Activated T-cell treated with anti-CD3 and anti-CD28 coated beads, Interleukin-2, amount 50 U/mL, for 24 hours (primary cell): Measurements from ENCODE around the gene CDC16.
A peak's percentile ranks its signal among the peaks of the same experiment; 100 is the strongest.
"Not testable (repeated sequence)": the region's sequence is repeated elsewhere in the genome, so short reads cannot be mapped to it uniquely, and the experiment has no call there.

Experiments
- DNase-seq: peaks from one replicate; pipeline ENCODE4 v3.0.0-alpha.2; 2020
- H3K27ac Mint-ChIP-seq: 2 replicates; pipeline ENCODE4 v1.8.0; 2020; ENCODE audit warnings: mild to moderate bottlenecking, mixed read lengths
- H3K27me3 Mint-ChIP-seq: 2 replicates; pipeline ENCODE4 v1.8.0; 2020; ENCODE audit warnings: mixed read lengths
- H3K36me3 Mint-ChIP-seq: 2 replicates; pipeline ENCODE4 v1.8.0; 2020; ENCODE audit warnings: low read depth, mixed read lengths
- H3K4me1 Mint-ChIP-seq: 2 replicates; pipeline ENCODE4 v1.8.0; 2020; ENCODE audit warnings: low read depth, mixed read lengths
- H3K4me3 Mint-ChIP-seq: 2 replicates; pipeline ENCODE4 v1.8.0; 2020; ENCODE audit warnings: mild to moderate bottlenecking, moderate library complexity, mixed read lengths
- H3K9me3 Mint-ChIP-seq: 2 replicates; pipeline ENCODE4 v1.8.0; 2020; ENCODE audit warnings: mixed read lengths

CDC16 gene, protein sequence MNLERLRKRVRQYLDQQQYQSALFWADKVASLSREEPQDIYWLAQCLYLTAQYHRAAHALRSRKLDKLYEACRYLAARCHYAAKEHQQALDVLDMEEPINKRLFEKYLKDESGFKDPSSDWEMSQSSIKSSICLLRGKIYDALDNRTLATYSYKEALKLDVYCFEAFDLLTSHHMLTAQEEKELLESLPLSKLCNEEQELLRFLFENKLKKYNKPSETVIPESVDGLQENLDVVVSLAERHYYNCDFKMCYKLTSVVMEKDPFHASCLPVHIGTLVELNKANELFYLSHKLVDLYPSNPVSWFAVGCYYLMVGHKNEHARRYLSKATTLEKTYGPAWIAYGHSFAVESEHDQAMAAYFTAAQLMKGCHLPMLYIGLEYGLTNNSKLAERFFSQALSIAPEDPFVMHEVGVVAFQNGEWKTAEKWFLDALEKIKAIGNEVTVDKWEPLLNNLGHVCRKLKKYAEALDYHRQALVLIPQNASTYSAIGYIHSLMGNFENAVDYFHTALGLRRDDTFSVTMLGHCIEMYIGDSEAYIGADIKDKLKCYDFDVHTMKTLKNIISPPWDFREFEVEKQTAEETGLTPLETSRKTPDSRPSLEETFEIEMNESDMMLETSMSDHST

DNA sequence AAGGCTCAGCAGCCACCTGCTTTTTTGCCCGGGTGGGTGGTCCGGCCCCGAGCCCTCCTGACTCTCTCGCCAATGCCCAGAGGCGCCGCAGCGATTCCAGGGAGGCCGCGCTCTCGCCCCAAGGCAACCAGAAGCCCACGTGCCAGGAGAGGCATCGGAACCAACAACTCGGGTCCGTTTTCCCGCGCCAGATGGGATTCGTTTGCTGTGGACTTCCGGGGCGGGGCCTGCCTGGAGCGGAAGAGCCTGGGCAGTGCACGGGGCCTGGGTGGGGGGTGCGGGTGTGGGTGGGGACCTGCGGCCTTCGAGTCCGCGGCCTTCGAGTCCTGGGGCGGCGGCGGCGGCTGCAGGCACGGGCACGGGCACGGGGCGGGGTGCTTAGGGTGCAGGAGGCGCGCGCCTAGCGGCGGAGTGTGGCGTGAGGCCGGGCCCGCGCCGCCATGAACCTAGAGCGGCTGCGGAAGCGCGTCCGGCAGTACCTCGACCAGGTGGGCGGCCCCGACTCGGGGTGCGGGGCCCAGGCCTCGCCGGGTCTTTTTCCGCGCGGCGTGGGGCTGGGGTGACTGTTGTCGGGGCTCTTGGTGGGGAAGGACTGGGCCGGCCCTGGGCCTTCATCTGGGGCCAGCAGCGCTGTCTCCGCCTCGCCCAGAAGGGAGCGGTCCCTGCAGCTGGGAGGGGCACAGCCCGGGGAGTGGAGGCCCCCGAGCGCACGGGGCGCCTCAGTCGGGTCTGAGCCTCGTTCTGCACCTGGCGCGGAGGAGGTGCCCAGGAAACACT, at the start of gene CDC16:
TSS of gene CDC16 (plus strand) at position 253 of the 777 bp plus-strand sequence. CDS start at position 441, 188 bp downstream.
- Mint-ChIP-seq H3K4me1 (peaks cover 49% of the 10 kb centered on the region), H3K27me3 (no peaks in the 10 kb centered on the region), H3K36me3 (peaks cover 47% of the 10 kb centered on the region), H3K4me3 (peak within 1 kb of the TSS; percentile 94), H3K27ac (peak within 1 kb of the TSS; percentile 96), H3K9me3 (peaks cover 2% of the 10 kb centered on the region)
- DNase-seq: peak; percentile 95

DNA sequence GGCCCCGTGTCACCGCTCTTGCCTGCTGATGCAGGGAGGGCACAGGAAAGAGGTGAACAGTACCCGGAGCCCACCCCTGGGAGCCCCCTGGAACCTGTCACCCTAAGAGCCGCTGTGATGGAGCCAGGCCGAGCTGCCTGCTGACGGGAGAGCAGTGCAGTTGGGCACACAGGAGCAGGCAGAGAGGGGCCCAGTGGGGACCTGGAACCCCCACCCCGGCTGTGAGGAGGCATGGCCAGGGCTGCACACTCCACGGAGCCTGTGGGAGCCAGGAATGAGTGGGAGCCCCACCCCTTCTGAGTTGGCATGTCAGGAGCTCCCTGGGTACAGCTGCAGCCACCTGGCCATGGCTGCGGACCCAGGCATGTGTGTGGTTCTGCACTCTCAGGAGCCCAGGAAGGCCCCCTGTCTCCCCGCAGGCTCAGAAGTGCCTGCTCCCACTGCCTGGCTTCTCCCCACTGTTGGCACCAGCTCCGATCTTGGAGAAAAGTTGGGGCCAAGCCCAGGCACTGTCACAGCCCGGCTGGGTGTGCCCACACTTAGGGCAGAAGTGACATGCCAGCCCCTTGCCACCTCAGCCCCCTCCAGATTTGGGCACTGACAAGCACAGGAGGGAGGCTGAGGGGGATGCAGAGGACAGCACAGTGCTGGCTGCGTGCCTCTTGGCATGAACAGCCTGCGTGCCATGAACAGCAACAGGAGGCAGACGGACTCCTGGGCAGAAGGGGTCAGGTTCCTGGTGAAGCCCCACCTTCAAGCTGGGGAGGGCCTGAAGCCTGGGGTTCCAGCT, 49.3 kb upstream of the CDC16 start:
- H3K36me3 Mint-ChIP-seq: peaks cover 1% of the 10 kb centered on the region
- H3K27ac Mint-ChIP-seq: no peak overlapping the region
- no peak for DNase-seq
- peaks cover 11% of the 10 kb centered on the region for H3K9me3 Mint-ChIP-seq
- H3K4me3 Mint-ChIP-seq: no peak overlapping the region
- H3K27me3 Mint-ChIP-seq: no peaks in the 10 kb centered on the region
- H3K4me1 Mint-ChIP-seq: peaks cover 7% of the 10 kb centered on the region

DNA sequence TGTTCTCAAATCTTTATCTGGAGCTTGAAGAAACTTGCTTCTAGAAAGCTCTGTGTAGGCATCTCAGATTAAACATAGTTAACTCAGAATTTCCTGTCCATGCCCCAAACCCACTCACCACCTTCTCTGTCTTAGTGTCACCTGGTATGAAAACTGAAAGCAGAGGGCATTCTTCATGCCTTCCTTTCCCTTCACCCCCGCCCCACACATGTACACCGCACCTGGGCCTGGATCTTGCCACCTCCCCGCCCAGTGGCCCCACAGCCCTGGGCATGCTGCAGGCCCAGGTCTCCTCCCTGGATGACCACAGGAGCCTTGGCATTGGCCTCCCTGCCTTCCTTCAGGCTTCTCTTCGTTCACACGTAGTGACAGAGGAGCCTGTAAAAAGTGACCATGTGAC, 39.8 kb upstream of the CDC16 start:
- Mint-ChIP-seq H3K9me3 (peaks cover 4% of the 10 kb centered on the region), H3K27me3 (no peaks in the 10 kb centered on the region), H3K4me3 (no peak overlapping the region), H3K4me1 (peaks cover 19% of the 10 kb centered on the region), H3K36me3 (no peaks in the 10 kb centered on the region), H3K27ac (peak overlapping the region; percentile 63)
- DNase-seq: peak; percentile 51

DNA sequence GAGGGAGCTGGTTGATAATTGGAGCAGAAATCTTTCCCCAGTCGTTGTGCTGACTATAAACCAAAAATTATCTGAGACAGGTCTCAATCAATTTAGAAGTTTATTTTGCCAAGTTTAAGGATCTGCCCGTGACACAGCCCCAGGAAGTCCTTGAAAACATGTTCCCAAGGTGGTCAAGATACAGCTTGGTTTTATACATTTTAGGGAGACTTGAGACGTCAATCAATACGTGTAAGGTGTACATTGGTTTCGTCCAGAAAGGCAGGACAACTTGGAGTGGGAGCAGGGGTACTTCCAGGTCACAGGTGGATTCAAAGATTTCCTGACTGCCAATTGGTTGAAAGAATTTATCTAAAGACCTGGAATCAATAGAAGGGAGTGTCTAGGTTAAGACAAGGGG, 38.1 kb upstream of the CDC16 start:
- Mint-ChIP-seq H3K36me3 (no peaks in the 10 kb centered on the region), H3K27ac (no peak overlapping the region), H3K9me3 (no peaks in the 10 kb centered on the region), H3K27me3 (no peaks in the 10 kb centered on the region), H3K4me3 (no peak overlapping the region), H3K4me1 (peaks cover 21% of the 10 kb centered on the region)
- no peak for DNase-seq

DNA sequence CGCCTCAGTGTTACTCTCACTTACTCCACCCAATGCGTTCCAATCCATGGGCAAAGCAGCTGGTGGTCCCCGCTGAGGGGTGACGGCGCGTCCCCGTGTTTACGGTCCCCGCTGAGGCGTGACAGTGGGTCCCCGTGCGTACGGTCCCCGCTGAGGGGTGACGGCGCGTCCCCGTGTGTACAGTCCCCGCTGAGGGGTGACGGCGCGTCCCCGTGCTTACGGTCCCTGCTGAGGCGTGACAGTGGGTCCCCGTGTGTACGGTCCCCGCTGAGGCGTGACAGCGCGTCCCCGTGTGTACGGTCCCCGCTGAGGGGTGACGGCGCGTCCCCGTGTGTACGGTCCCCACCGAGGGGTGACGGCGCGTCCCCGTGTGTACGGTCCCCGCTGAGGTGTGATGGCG, 36.1 kb upstream of the CDC16 start:
- DNase-seq: no peak
- H3K4me1 Mint-ChIP-seq: peaks cover 35% of the 10 kb centered on the region
- no peaks in the 10 kb centered on the region for H3K9me3 Mint-ChIP-seq
- no peaks in the 10 kb centered on the region for H3K36me3 Mint-ChIP-seq
- H3K27me3 Mint-ChIP-seq: no peaks in the 10 kb centered on the region
- H3K27ac Mint-ChIP-seq: no peak overlapping the region
- H3K4me3 Mint-ChIP-seq: no peak overlapping the region

DNA sequence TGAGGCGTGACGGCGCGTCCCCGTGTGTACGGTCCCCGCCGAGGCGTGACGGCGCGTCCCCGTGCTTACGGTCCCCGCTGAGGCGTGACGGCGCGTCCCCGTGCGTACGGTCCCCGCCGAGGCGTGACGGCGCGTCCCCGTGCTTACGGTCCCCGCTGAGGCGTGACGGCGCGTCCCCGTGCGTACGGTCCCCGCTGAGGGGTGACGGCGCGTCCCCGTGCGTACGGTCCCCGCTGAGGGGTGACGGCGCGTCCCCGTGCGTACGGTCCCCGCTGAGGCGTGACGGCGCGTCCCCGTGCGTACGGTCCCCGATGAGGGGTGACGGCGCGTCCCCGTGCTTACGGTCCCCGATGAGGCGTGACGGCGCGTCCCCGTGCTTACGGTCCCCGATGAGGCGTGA, 35.2 kb upstream of the CDC16 start:
- not testable (repeated sequence) for DNase-seq, H3K27ac Mint-ChIP-seq, H3K27me3 Mint-ChIP-seq, H3K9me3 Mint-ChIP-seq, H3K36me3 Mint-ChIP-seq, H3K4me3 Mint-ChIP-seq
- peaks cover 35% of the 10 kb centered on the region for H3K4me1 Mint-ChIP-seq

DNA sequence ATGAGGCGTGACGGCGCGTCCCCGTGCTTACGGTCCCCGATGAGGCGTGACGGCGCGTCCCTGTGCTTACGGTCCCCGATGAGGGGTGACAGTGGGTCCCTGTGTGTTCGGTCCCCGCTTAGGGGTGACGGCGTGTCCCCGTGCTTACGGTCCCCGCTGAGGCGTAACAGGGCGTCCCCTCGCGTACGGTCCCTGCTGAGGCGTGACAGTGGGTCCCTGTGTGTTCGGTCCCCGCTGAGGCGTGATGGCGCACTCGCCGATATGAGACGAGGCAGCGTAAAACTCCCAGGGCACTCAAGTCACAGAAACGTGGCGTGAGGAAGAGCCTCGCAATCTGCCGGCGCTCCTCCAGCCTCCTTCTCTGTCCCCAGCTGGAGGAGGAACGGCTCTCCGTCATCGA, 34.7 kb upstream of the CDC16 start:
- Mint-ChIP-seq H3K9me3 (no peaks in the 10 kb centered on the region), H3K4me1 (peaks cover 35% of the 10 kb centered on the region), H3K27ac (no peak overlapping the region), H3K36me3 (no peaks in the 10 kb centered on the region), H3K4me3 (no peak overlapping the region), H3K27me3 (no peaks in the 10 kb centered on the region)
- no peak for DNase-seq

DNA sequence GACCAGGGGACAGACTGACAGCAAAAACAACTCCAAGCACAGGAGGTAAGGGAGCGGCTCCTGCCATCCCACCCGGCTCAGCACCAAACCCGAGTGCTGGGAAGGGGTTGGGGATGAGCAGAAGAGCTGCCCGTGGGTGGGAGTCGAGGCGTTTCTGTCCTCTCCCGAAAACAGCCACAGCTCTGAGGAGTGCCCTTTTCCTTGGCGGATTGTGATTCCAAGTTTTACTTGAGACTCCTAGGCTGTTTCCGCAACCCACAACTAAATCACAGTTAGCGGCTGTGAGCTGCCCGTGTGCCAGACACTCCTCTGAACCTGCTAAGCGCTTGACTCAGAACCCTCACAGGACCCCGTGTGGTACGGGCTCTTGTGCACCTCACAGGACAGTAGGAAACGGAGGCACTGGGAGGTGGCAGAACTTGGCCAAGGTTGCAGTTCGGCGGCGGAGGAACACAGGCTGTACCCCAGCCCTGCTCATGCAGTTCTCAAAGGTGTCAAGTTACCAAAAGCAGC, 34.2 kb upstream of the CDC16 start:
- H3K27ac Mint-ChIP-seq: no peak overlapping the region
- H3K9me3 Mint-ChIP-seq: no peaks in the 10 kb centered on the region
- H3K4me3 Mint-ChIP-seq: no peak overlapping the region
- peaks cover 33% of the 10 kb centered on the region for H3K4me1 Mint-ChIP-seq
- H3K27me3 Mint-ChIP-seq: no peaks in the 10 kb centered on the region
- no peaks in the 10 kb centered on the region for H3K36me3 Mint-ChIP-seq
- no peak for DNase-seq

DNA sequence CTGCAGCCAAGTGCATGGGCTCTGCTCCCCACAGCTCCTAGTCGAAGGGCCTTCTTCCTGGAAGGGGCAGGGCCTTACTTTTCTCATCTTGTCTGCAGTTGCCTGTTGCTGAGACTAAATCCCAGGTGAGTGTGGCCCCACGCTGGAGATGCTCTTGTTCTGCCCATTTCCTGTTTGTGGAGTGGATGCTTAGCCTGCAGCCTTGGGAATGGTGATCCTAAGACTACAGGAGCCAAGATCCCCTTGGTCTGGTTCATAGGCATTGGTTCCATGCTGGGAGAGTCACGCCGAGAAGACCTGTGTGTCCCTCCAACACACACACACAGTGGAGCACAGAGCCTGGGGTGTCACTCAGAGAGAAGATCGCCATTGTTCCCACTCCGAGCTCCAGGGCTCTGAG, 32.1 kb upstream of the CDC16 start:
- no peak overlapping the region for H3K4me3 Mint-ChIP-seq
- H3K36me3 Mint-ChIP-seq: no peaks in the 10 kb centered on the region
- H3K9me3 Mint-ChIP-seq: no peaks in the 10 kb centered on the region
- H3K4me1 Mint-ChIP-seq: peaks cover 37% of the 10 kb centered on the region
- no peak for DNase-seq
- no peak overlapping the region for H3K27ac Mint-ChIP-seq
- H3K27me3 Mint-ChIP-seq: no peaks in the 10 kb centered on the region

DNA sequence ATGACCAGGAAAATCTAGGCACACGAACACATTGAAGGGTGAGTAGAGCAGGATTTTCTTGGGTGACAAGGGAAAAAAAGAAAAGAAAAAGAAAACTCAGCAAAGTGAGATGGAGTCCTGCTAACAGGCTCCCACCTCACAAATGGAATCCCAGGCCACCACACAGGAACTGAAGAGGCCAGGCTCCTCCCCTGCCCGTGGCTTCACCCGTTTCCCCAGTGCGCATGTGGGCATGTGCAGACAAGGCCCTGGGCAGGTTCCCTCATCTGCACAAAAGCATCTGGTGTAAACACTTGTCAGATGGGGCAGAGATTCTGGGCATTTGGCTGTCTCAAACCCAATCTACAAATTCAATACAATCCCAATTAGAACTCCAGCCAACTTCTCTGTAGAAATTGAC, 31.2 kb upstream of the CDC16 start:
- H3K4me1 Mint-ChIP-seq: peaks cover 37% of the 10 kb centered on the region
- H3K27ac Mint-ChIP-seq: no peak overlapping the region
- no peak overlapping the region for H3K4me3 Mint-ChIP-seq
- no peaks in the 10 kb centered on the region for H3K9me3 Mint-ChIP-seq
- no peaks in the 10 kb centered on the region for H3K27me3 Mint-ChIP-seq
- H3K36me3 Mint-ChIP-seq: no peaks in the 10 kb centered on the region
- DNase-seq: no peak

DNA sequence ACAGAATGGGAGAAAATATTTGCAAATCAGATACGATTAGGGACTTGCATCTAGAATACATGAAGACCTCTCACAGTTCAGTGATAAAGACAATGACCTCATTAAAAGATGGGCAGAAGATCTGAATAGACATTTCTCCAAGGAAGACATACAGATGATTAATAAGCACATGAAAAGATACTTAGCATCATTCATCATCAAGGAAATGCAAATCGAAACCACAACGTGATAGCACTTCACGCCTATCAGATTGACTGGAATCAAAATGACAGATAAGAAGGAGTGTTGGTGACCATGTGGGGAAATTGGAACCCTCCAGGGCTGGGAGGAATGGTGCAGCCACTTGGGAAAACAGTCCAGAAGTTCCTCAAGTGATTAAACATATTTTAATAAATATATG, 29.8 kb upstream of the CDC16 start:
- Mint-ChIP-seq H3K36me3 (no peaks in the 10 kb centered on the region), H3K4me3 (no peak overlapping the region), H3K4me1 (peaks cover 37% of the 10 kb centered on the region), H3K27me3 (no peaks in the 10 kb centered on the region), H3K27ac (no peak overlapping the region), H3K9me3 (no peaks in the 10 kb centered on the region)
- no peak for DNase-seq

DNA sequence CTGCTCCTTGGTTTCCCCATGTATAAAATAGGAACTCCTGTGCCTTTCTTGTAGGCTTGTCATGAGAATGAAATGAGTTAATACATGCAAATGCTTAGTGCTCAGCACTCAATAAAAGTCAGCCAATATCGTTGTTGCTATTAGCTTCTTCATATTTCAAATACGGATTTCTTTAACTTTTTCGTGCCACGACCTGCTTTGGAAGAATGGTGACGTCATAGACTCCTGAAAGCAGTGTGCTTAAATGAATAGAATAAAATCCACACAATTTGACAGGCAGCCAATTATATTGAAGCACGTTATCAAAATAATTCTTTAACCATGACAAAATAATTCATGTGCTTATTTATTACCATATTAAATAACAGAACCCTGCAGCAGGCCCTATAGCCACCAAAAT, 26.6 kb upstream of the CDC16 start:
- no peaks in the 10 kb centered on the region for H3K36me3 Mint-ChIP-seq
- no peak for DNase-seq
- no peaks in the 10 kb centered on the region for H3K9me3 Mint-ChIP-seq
- no peaks in the 10 kb centered on the region for H3K27me3 Mint-ChIP-seq
- H3K4me3 Mint-ChIP-seq: no peak overlapping the region
- no peak overlapping the region for H3K27ac Mint-ChIP-seq
- peaks cover 39% of the 10 kb centered on the region for H3K4me1 Mint-ChIP-seq

DNA sequence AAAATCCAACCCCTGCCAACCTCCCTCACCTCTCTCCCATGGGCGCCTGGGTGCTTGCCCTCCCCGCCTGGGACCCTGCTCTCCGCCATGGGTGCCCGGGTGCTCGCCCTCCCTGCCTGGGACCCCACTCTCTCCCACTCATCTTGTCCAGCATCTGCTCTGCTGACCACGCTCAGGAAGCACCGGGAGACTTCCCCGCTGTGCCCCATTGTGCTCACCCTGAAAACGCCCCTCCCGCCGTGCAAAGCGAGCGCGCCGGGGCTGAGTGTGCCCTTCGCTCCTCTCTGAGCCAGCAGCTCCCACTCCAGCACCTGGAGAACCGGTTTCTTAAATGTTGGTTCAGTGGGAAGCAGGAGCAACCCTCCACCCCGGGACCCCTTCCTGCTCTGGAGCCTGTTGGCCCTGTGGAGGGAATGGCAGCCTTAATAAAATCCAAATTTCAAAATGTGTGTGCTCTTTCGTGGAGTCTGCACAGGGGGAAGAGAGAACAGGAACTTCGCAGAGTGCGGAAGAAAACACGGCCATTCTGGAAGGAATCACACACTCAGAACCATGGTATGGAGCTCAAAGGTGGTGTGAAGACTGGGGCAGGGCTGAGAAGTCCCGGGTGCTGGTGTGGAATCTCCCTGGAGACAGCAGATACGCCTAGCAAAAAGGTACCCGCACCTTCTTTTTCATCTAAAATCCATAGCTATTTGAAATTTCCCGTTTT, 23.1 kb upstream of the CDC16 start:
- no peak for DNase-seq
- Mint-ChIP-seq H3K9me3 (no peaks in the 10 kb centered on the region), H3K27me3 (no peaks in the 10 kb centered on the region), H3K4me1 (peaks cover 19% of the 10 kb centered on the region), H3K4me3 (no peak overlapping the region), H3K27ac (no peak overlapping the region), H3K36me3 (no peaks in the 10 kb centered on the region)

DNA sequence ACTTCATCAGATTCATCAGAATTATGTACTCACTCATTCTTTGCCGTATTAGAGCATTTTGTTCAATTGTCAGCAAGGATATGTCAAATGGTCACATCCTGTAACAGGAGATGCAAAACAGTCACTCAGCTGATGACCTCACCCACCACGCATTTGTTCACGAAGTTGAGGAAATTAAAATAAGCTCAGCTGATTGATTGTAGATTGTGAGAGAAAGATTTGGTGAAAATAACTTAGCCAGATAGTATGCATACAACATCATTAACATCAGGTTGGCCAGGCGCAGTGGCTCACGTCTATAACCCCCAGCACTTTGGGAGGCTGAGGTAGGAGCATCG, 22.6 kb upstream of the CDC16 start:
- Mint-ChIP-seq H3K4me1 (peaks cover 19% of the 10 kb centered on the region), H3K27me3 (no peaks in the 10 kb centered on the region), H3K36me3 (no peaks in the 10 kb centered on the region), H3K9me3 (no peaks in the 10 kb centered on the region), H3K27ac (no peak overlapping the region), H3K4me3 (no peak overlapping the region)
- DNase-seq: no peak
